Measurements from ENCODE around the gene RAPGEF4. TPM values are rescaled to one million over a fixed set of nuclear protein-coding genes. Genes with fewer than 3 reads are reported as not detected.

The RAPGEF4 gene
- total and polyA plus RNA-seq, 2 of the 13 experiments (the other 11 are each of a cell fraction or from before 2014, with no cell fraction given) = 0.78 to 0.91 TPM

DNA sequence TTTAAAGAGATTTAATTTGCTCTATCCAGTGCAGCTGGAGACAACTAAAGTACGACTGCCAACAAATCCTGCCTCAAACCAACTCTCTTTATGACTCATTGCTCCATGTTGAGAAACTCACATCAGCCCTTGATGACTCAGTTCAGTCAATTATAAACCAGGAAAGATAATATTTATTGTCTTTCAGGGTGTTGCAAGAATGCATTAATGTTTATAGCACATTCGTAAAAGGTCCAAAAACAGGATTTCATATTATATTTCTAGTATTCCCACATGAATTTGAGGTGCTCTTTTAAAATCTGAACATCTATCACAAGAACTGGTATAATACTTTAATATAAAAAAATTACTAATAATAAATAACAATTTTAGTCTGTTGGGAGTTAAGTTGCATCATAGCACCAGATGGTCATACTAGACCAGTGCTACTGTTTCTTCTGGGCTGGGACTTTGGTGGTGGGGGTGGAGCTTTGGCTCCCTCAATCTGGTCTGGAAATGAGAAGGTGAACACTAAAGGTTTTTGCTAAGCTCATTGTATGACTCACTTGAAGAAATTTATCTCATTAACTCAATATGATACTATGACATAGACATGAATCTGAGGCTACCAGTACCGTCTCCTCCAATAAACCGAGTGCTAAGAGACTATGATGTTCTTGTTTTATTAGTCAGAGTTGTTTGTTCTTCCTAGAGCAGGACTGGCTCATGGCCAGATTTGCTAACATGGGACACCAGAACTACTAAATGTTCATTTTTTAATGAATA is 313.4 kb downstream of the RAPGEF4 start (continued):
- TF ChIP-seq, protein P1, sequence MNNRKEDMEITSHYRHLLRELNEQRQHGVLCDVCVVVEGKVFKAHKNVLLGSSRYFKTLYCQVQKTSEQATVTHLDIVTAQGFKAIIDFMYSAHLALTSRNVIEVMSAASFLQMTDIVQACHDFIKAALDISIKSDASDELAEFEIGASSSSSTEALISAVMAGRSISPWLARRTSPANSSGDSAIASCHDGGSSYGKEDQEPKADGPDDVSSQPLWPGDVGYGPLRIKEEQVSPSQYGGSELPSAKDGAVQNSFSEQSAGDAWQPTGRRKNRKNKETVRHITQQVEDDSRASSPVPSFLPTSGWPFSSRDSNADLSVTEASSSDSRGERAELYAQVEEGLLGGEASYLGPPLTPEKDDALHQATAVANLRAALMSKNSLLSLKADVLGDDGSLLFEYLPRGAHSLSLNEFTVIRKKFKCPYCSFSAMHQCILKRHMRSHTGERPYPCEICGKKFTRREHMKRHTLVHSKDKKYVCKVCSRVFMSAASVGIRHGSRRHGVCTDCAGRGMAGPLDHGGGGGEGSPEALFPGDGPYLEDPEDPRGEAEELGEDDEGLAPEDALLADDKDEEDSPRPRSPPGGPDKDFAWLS (CRISPR knock-in tag; IDR thresholded peaks at IDR 0.05; ENCODE audit: borderline replicate concordance) = no peak
- TF ChIP-seq SKI (IDR thresholded peaks at IDR 0.05; ENCODE audit: partially characterized antibody) = no peak
- TF ChIP-seq BORCS8-MEF2B (CRISPR knock-in tag; IDR thresholded peaks at IDR 0.05) = no peak
- TF ChIP-seq ZNF644 (CRISPR knock-in tag; IDR thresholded peaks at IDR 0.05; ENCODE audit: low read depth) = peak; percentile 87; the same call in 1 of the 2 replicates
- TF ChIP-seq FIP1L1 (IDR thresholded peaks at IDR 0.05; ENCODE audit: borderline replicate concordance, insufficient read depth, low read depth, low read length) = no peak
- TF ChIP-seq DMAP1 (CRISPR knock-in tag; IDR thresholded peaks at IDR 0.05) = no peak
- TF ChIP-seq ZNF234 (CRISPR knock-in tag; conservative IDR thresholded peaks at IDR 0.05) = no peak
- TF ChIP-seq GATA4 (IDR thresholded peaks at IDR 0.05; ENCODE audit: borderline replicate concordance, low read depth) = peak; percentile 36; the same call in 1 of the 2 replicates
- no peak for TF ChIP-seq ZNF260 (CRISPR knock-in tag; IDR thresholded peaks at IDR 0.05; ENCODE audit: borderline replicate concordance, low read depth)
- TF ChIP-seq ZFAT (CRISPR knock-in tag; conservative IDR thresholded peaks at IDR 0.05) = 0 out of 2 replicates have a peak, but pooled peaks have one; percentile 48
- no peak for TF ChIP-seq FOXO4 (CRISPR knock-in tag; conservative IDR thresholded peaks at IDR 0.05)
- no peak for TF ChIP-seq HDAC6 (IDR thresholded peaks at IDR 0.05; ENCODE audit: low read depth, low read length)
- TF ChIP-seq ZNF34 (CRISPR knock-in tag; IDR thresholded peaks at IDR 0.05; ENCODE audit: borderline replicate concordance) = no peak
- no peak for TF ChIP-seq TOE1 (CRISPR knock-in tag; IDR thresholded peaks at IDR 0.05)
- no peak for TF ChIP-seq ZNF740 (CRISPR knock-in tag; IDR thresholded peaks at IDR 0.05)
- TF ChIP-seq NFAT5 (CRISPR knock-in tag; IDR thresholded peaks at IDR 0.05) = no peak
- TF ChIP-seq HOXA7 (CRISPR knock-in tag; IDR thresholded peaks at IDR 0.05) = no peak
- TF ChIP-seq HDAC2 (CRISPR knock-in tag; IDR thresholded peaks at IDR 0.05) = peak; percentile 51; the same call in 1 of the 2 replicates
- TF ChIP-seq, protein P2, sequence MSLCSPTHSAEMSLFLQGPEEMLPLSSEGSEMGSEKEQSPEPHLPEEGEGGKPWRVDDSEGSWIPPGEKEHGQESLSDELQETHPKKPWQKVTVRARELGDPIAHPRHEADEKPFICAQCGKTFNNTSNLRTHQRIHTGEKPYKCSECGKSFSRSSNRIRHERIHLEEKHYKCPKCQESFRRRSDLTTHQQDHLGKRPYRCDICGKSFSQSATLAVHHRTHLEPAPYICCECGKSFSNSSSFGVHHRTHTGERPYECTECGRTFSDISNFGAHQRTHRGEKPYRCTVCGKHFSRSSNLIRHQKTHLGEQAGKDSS (CRISPR knock-in tag; IDR thresholded peaks at IDR 0.05; ENCODE audit: borderline replicate concordance, low read depth) = no peak
- no peak for TF ChIP-seq ZNF570 (CRISPR knock-in tag; IDR thresholded peaks at IDR 0.05; ENCODE audit: borderline replicate concordance)

Measured in HepG2 (cell line).